HepG2 (cell line): Measurements from ENCODE around the gene CCDC178. TPM values are rescaled to one million over a fixed set of nuclear protein-coding genes. Genes with fewer than 3 reads are reported as not detected.
A peak's percentile ranks its signal among the peaks of the same experiment; 100 is the strongest.

Source experiments
- BCL6 ChIP-seq: IDR thresholded peaks from 2 replicates; pipeline ENCODE4 v1.6.1; 2016; ENCODE audit warnings: missing genetic modification reagents, missing compliant biosample characterization
- CEBPG ChIP-seq: IDR thresholded peaks from 2 replicates; pipeline ENCODE4 v1.6.1; 2016
- ELF3 ChIP-seq: IDR thresholded peaks from 2 replicates; pipeline ENCODE4 v1.6.1; 2016; ENCODE audit warnings: missing genetic modification reagents, missing compliant biosample characterization
- ETV5 ChIP-seq: IDR thresholded peaks from 2 replicates; pipeline ENCODE4 v1.6.1; 2018; ENCODE audit warnings: missing biosample characterization, missing genetic modification reagents, inconsistent platforms, borderline replicate concordance
- FOSL2 ChIP-seq: sonication (generic); formaldehyde crosslinking; IDR thresholded peaks from 2 replicates; pipeline ENCODE4 v1.4.0; 2020; ENCODE audit warnings: missing genetic modification reagents
- FOXA3 ChIP-seq: IDR thresholded peaks from 2 replicates; pipeline ENCODE4 v1.6.1; 2016; ENCODE audit warnings: missing genetic modification reagents, missing compliant biosample characterization
- GATAD2A ChIP-seq: IDR thresholded peaks from 2 replicates; pipeline ENCODE4 v1.6.1; 2016
- HNF4G ChIP-seq, 2 experiments: sonication (generic) in 1 of 2; formaldehyde crosslinking in 1 of 2; IDR thresholded peaks; 2 replicates each; pipeline versions ENCODE4 v1.4.0 to v1.6.1; 2011 to 2020; ENCODE audit warnings: borderline replicate concordance in 2 of 2, low read depth in 2 of 2, mild to moderate bottlenecking in 2 of 2, low read length in 1 of 2, missing genetic modification reagents in 1 of 2, moderate library complexity in 1 of 2
- KAT8 ChIP-seq: IDR thresholded peaks from 2 replicates; pipeline ENCODE4 v1.6.1; 2016; ENCODE audit warnings: missing genetic modification reagents, missing compliant biosample characterization
- MIXL1 ChIP-seq: IDR thresholded peaks from 2 replicates; pipeline ENCODE4 v1.6.1; 2016
- MTF1 ChIP-seq: sonication (generic); formaldehyde crosslinking; IDR thresholded peaks from 2 replicates; pipeline ENCODE4 v1.5.0; 2020; ENCODE audit warnings: missing genetic modification reagents
- NKX3-1 ChIP-seq: sonication (generic); formaldehyde crosslinking; IDR thresholded peaks from 2 replicates; pipeline ENCODE4 v1.5.0; 2020; ENCODE audit warnings: missing genetic modification reagents
- POGZ ChIP-seq: sonication (generic); formaldehyde crosslinking; IDR thresholded peaks from 2 replicates; pipeline ENCODE4 v1.4.0; 2020; ENCODE audit warnings: mild to moderate bottlenecking, missing genetic modification reagents
- SMC3 ChIP-seq: IDR thresholded peaks from 2 replicates; pipeline ENCODE4 v1.6.1; 2011; ENCODE audit warnings: low read length, improper control_type of control experiment
- SOX6 ChIP-seq, 2 experiments: fragments of 450-650 bp in 1 of 2; sonication (generic) in 1 of 2; formaldehyde crosslinking in 1 of 2; IDR thresholded peaks; 2 replicates each; pipeline versions ENCODE4 v1.4.0 to v1.6.1; 2017 to 2020; ENCODE audit warnings: antibody characterized with exemption in 1 of 2, mild to moderate bottlenecking in 1 of 2, missing genetic modification reagents in 1 of 2
- SP5 ChIP-seq: IDR thresholded peaks from 2 replicates; pipeline ENCODE4 v1.6.1; 2016; ENCODE audit warnings: low read depth, borderline replicate concordance
- TEAD3 ChIP-seq: optimal IDR thresholded peaks from 2 replicates; pipeline ENCODE3; 2016; ENCODE audit warnings: borderline replicate concordance
- ZFX ChIP-seq: sonication (generic); formaldehyde crosslinking; IDR thresholded peaks from 2 replicates; pipeline ENCODE4 v1.4.0; 2020; ENCODE audit warnings: mild to moderate bottlenecking, low read depth, missing genetic modification reagents, moderate library complexity
- ZMYM4 ChIP-seq: sonication (generic); formaldehyde crosslinking; IDR thresholded peaks from 2 replicates; pipeline ENCODE4 v1.8.1; 2023; ENCODE audit warnings: mild to moderate bottlenecking, missing genetic modification reagents
- ZNF644 ChIP-seq: IDR thresholded peaks from 2 replicates; pipeline ENCODE4 v1.6.1; 2016; ENCODE audit warnings: low read depth
- ZSCAN29 ChIP-seq: sonication (generic); formaldehyde crosslinking; conservative IDR thresholded peaks from 2 replicates; pipeline ENCODE4 v1.4.0; 2020; ENCODE audit warnings: mild to moderate bottlenecking, missing genetic modification reagents
- polyA plus RNA-seq, 8 experiments: library from polyadenylated mRNA; depleted of rRNA in 3 of 8; stranded (reverse) in 7 of 8; unstranded in 1 of 8; fragments of >200 nt; fragmentation: Illumina TruSeq in 4 of 8; extraction: Trizol in 4 of 8; gene quantifications; 2 replicates each; pipeline versions ENCODE4 v1.2.1 to v1.2.3, GENCODE V29; 2011 to 2016; ENCODE audit warnings: low read depth in 4 of 8, missing spikeins in 1 of 8, mixed read lengths in 1 of 8; ENCODE audit not compliant: insufficient read depth in 1 of 8
- total RNA-seq, 5 experiments: library from RNA; depleted of rRNA; stranded (reverse); fragments of >200 nt; fragmentation: Illumina TruSeq; extraction: Trizol; gene quantifications; 2 replicates each; pipeline ENCODE4 v1.2.3, GENCODE V29; 2016; ENCODE audit warnings: low read depth in 1 of 5
- TF ChIP-seq, protein P1 (sequence below): sonication (generic); formaldehyde crosslinking; IDR thresholded peaks from 2 replicates; pipeline ENCODE4 v1.4.0; 2020; ENCODE audit warnings: missing genetic modification reagents
- TF ChIP-seq, protein P2 (sequence below): IDR thresholded peaks from 2 replicates; pipeline ENCODE4 v1.6.1; 2018; ENCODE audit warnings: missing genetic modification reagents, mild to moderate bottlenecking, missing compliant biosample characterization
- TF ChIP-seq, protein P3 (sequence below): IDR thresholded peaks from 2 replicates; pipeline ENCODE4 v1.6.1; 2016; ENCODE audit warnings: low read depth, control low read depth
- TF ChIP-seq, protein P4 (sequence below): sonication (generic); formaldehyde crosslinking; IDR thresholded peaks from 2 replicates; pipeline ENCODE4 v1.4.0; 2020; ENCODE audit warnings: missing genetic modification reagents

The CCDC178 gene
- total and polyA plus RNA-seq, 2 of the 13 experiments (the other 11 are each of a cell fraction or from before 2014, with no cell fraction given) = not detected

DNA sequence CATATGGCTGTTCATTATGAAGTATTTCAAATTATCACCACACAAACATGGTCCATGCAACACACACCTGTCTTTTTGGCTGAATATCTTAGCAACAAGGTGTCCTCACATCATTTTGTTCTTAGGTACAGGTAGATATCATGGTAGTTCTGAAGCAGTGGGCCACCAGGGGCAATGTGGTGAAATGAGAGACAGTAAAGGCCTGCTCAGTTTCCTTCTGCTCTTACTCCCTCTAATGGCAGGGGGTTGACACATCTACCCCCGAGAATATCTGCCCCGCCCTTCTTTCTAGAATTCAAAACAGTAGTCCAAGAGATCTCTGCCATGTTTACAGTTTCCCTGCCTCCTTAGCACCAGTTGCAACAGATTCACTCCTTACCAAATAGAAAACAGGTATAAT lies 520.7 kb downstream of the CCDC178 start (continued):
- TF ChIP-seq, protein P1, sequence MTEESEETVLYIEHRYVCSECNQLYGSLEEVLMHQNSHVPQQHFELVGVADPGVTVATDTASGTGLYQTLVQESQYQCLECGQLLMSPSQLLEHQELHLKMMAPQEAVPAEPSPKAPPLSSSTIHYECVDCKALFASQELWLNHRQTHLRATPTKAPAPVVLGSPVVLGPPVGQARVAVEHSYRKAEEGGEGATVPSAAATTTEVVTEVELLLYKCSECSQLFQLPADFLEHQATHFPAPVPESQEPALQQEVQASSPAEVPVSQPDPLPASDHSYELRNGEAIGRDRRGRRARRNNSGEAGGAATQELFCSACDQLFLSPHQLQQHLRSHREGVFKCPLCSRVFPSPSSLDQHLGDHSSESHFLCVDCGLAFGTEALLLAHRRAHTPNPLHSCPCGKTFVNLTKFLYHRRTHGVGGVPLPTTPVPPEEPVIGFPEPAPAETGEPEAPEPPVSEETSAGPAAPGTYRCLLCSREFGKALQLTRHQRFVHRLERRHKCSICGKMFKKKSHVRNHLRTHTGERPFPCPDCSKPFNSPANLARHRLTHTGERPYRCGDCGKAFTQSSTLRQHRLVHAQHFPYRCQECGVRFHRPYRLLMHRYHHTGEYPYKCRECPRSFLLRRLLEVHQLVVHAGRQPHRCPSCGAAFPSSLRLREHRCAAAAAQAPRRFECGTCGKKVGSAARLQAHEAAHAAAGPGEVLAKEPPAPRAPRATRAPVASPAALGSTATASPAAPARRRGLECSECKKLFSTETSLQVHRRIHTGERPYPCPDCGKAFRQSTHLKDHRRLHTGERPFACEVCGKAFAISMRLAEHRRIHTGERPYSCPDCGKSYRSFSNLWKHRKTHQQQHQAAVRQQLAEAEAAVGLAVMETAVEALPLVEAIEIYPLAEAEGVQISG (CRISPR knock-in tag) = peak; percentile 53
- 0 out of 2 replicates have a peak, but pooled peaks have one; percentile 38 for TF ChIP-seq ZFX
- TF ChIP-seq SOX6 (IDR thresholded peaks at IDR 0.05) = no peak
- TF ChIP-seq SOX6 (CRISPR knock-in tag; IDR thresholded peaks at IDR 0.05) = peak; percentile 52; the same call in 1 of the 2 replicates
- no peak for TF ChIP-seq HNF4G (IDR thresholded peaks at IDR 0.05; ENCODE audit: borderline replicate concordance, low read depth, low read length)
- 0 out of 2 replicates have a peak, but pooled peaks have one; percentile 34 for TF ChIP-seq HNF4G (CRISPR knock-in tag; IDR thresholded peaks at IDR 0.05; ENCODE audit: borderline replicate concordance, low read depth)
- peak; percentile 59 for TF ChIP-seq TEAD3 (CRISPR knock-in tag)
- TF ChIP-seq SP5 (CRISPR knock-in tag) = peak; percentile 53
- TF ChIP-seq FOSL2 = 0 out of 2 replicates have a peak, but pooled peaks have one; percentile 19
- TF ChIP-seq CEBPG (CRISPR knock-in tag) = peak; percentile 41; the same call in 1 of the 2 replicates
- TF ChIP-seq ELF3 (CRISPR knock-in tag) = peak; percentile 43; the same call in 1 of the 2 replicates
- TF ChIP-seq, protein P2, sequence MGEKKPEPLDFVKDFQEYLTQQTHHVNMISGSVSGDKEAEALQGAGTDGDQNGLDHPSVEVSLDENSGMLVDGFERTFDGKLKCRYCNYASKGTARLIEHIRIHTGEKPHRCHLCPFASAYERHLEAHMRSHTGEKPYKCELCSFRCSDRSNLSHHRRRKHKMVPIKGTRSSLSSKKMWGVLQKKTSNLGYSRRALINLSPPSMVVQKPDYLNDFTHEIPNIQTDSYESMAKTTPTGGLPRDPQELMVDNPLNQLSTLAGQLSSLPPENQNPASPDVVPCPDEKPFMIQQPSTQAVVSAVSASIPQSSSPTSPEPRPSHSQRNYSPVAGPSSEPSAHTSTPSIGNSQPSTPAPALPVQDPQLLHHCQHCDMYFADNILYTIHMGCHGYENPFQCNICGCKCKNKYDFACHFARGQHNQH (CRISPR knock-in tag) = 0 out of 2 replicates have a peak, but pooled peaks have one; percentile 36
- peak; percentile 38; the same call in 1 of the 2 replicates for TF ChIP-seq FOXA3 (CRISPR knock-in tag)
- no peak for TF ChIP-seq NKX3-1 (CRISPR knock-in tag)
- no peak for TF ChIP-seq ZSCAN29
- peak; percentile 56; the same call in 1 of the 2 replicates for TF ChIP-seq GATAD2A
- peak; percentile 46; the same call in 1 of the 2 replicates for TF ChIP-seq POGZ (CRISPR knock-in tag)
- TF ChIP-seq, protein P3, sequence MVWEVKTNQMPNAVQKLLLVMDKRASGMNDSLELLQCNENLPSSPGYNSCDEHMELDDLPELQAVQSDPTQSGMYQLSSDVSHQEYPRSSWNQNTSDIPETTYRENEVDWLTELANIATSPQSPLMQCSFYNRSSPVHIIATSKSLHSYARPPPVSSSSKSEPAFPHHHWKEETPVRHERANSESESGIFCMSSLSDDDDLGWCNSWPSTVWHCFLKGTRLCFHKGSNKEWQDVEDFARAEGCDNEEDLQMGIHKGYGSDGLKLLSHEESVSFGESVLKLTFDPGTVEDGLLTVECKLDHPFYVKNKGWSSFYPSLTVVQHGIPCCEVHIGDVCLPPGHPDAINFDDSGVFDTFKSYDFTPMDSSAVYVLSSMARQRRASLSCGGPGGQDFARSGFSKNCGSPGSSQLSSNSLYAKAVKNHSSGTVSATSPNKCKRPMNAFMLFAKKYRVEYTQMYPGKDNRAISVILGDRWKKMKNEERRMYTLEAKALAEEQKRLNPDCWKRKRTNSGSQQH (CRISPR knock-in tag) = no peak
- TF ChIP-seq BCL6 = 0 out of 2 replicates have a peak, but pooled peaks have one; percentile 40
- TF ChIP-seq MIXL1 (CRISPR knock-in tag) = 0 out of 2 replicates have a peak, but pooled peaks have one; percentile 47
- peak; percentile 93 for TF ChIP-seq SMC3
- 0 out of 2 replicates have a peak, but pooled peaks have one; percentile 35 for TF ChIP-seq ZNF644 (CRISPR knock-in tag)
- TF ChIP-seq MTF1 = no peak
- TF ChIP-seq, protein P4, sequence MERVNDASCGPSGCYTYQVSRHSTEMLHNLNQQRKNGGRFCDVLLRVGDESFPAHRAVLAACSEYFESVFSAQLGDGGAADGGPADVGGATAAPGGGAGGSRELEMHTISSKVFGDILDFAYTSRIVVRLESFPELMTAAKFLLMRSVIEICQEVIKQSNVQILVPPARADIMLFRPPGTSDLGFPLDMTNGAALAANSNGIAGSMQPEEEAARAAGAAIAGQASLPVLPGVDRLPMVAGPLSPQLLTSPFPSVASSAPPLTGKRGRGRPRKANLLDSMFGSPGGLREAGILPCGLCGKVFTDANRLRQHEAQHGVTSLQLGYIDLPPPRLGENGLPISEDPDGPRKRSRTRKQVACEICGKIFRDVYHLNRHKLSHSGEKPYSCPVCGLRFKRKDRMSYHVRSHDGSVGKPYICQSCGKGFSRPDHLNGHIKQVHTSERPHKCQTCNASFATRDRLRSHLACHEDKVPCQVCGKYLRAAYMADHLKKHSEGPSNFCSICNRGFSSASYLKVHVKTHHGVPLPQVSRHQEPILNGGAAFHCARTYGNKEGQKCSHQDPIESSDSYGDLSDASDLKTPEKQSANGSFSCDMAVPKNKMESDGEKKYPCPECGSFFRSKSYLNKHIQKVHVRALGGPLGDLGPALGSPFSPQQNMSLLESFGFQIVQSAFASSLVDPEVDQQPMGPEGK (CRISPR knock-in tag) = peak; percentile 27; the same call in 1 of the 2 replicates
- 0 out of 2 replicates have a peak, but pooled peaks have one; percentile 46 for TF ChIP-seq KAT8 (CRISPR knock-in tag)
- TF ChIP-seq ETV5 (CRISPR knock-in tag) = no peak
- peak; percentile 66 for TF ChIP-seq ZMYM4 (CRISPR knock-in tag)
